Retinal pigment epithelial cell (primary cell): ENCODE results near the gene ZNF385C.

Source experiments
- DNase-seq: peaks from one replicate; pipeline ENCODE4 v3.0.0-alpha.2; 2010; ENCODE audit warnings: low read depth
- H3K4me3 ChIP-seq: 2 replicates; pipeline ENCODE4 v1.5.1; 2011; ENCODE audit warnings: mild to moderate bottlenecking, low read length, control low read depth, moderate library complexity
- TF ChIP-seq, protein P1 (sequence below): conservative IDR thresholded peaks from 2 replicates; pipeline ENCODE4 v1.5.1; 2011; ENCODE audit warnings: low read depth, low read length, control low read depth, inconsistent platforms

Gene ZNF385C

DNA sequence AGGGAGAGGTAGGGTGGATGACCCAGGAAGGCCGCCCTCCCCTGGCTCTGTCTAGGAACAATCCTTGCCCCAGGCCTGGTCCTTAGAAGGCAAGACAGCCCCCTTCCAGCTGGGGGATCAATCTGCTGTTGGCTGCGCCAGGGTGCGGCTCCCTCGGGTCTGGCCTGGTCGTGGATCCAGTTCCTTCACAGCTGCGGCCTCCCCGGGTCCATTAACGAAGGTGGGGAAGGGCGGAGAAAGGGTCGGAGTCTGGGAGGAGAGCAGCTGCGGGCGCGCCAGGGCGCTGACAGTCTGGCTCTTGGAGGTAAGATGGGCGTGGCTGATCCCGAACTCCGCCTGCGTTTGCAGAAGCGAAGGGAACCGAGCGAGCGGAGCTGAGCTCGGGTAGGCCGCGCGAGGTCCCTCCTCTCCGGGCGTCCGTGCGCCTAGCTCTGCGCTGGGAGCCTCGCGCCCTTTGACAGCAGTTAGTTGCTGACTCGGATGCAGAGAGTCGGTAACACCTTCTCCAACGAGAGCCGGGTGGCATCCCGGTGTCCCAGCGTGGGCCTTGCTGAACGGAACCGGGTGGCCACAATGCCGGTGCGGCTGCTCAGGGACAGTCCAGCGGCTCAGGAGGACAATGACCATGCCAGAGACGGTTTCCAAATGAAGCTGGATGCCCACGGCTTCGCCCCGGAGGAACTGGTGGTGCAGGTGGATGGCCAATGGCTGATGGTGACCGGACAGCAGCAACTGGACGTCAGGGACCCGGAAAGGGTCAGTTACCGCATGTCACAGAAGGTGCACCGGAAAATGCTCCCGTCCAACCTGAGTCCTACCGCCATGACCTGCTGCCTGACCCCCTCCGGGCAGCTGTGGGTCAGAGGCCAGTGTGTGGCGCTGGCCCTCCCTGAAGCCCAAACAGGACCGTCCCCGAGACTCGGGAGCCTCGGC, 24.4 kb upstream of the ZNF385C start, which contains the start of gene HSPB9:
Gene HSPB9, plus strand, starts transcription at position 434 of the 933 bp plus-strand sequence. Its CDS starts 47 bp downstream, at position 481.
- DNase-seq: no peak
- H3K4me3 ChIP-seq: no peak within 1 kb of the TSS
- TF ChIP-seq, protein P1, sequence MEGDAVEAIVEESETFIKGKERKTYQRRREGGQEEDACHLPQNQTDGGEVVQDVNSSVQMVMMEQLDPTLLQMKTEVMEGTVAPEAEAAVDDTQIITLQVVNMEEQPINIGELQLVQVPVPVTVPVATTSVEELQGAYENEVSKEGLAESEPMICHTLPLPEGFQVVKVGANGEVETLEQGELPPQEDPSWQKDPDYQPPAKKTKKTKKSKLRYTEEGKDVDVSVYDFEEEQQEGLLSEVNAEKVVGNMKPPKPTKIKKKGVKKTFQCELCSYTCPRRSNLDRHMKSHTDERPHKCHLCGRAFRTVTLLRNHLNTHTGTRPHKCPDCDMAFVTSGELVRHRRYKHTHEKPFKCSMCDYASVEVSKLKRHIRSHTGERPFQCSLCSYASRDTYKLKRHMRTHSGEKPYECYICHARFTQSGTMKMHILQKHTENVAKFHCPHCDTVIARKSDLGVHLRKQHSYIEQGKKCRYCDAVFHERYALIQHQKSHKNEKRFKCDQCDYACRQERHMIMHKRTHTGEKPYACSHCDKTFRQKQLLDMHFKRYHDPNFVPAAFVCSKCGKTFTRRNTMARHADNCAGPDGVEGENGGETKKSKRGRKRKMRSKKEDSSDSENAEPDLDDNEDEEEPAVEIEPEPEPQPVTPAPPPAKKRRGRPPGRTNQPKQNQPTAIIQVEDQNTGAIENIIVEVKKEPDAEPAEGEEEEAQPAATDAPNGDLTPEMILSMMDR: no peak

DNA sequence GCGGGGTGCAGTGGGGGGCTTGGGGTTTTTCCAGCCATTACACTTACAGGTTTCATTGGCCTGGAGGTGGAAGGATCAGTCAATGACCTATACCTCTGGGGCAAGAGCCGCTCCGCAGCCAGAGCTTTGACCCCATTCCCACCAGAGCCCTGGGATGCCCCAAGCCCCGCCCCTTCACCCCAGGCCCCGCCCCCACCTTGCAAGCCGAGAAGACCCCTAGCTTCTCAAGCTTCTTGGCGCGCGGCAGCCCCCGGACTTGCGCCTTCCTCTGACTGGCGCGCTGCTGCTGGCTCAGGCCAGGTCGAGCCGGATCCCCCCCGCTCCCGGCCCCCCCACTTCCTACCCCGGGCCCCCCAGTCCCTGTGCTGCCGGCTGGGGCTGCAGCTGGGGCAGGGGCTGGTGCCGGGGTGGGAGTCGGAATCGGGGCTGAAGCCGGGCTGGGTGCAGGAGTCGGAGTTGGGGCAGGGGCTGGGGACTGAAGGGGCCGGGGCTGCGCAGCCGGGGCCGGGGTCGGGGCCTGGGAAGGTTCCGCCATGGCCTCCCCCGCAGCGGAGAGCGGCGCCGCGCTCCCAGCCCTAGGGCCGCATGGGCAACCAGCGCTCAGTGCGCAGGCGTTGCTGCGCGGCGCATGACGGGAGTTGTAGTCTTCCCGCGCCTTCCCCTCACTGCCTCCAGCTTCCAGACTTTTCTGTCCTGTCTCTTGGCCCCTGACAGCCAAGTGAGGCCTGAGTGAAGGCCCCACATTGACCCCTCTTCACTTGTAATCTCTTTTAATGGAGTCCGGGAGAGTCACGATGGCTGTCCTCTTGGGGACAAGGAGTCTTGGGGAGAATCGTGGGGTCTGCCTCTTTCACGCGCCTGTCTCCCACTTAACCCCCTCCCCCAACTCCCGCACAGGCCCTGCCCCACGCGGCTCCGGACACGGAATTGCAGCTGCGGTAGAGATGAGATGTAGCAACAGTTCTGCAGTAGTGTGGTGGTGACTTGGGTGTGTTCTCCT, 22.8 kb upstream of the ZNF385C start, which contains the start of gene KAT2A:
Gene KAT2A, minus strand, starts transcription at position 598 of the 1,000 bp plus-strand sequence. Its CDS starts 63 bp downstream, at position 535.
- no peak for DNase-seq
- peak within 1 kb of the TSS; percentile 48 for H3K4me3 ChIP-seq

DNA sequence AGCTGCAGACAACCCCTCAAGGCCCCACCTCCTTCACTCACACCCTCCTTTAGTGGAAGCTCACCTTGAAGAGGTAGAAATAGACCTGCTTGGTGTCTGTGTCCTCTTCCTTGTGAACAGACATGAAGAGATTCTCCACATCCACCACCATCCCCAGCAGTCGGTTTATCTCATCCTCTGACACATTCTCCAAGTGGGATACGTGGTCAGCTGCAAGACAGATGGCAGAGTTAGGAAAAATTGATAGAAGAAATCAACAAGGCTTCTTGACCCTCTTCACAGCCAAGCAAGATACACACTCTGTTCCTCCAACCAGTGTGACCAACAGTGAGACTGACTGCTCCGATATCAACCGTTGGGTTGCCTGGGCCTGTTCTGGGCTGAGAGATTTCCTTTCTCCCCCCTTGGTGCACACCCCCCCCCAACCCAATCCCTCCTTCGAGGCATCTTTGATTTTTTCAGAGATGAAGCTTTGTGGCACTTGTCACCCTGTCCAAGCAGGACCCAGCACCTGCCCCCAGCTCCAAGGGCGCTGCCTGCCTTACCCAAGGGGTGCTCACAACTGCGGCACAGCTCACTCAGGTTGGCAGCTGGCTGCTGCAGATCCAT, 22.0 kb upstream of the ZNF385C start:
- peak overlapping the region; percentile 48 for H3K4me3 ChIP-seq
- no peak for DNase-seq

More for the DNA sequence above, 22.8 kb upstream of the ZNF385C start, which contains the start of gene KAT2A:
- TF ChIP-seq, protein P1: no peak

DNA sequence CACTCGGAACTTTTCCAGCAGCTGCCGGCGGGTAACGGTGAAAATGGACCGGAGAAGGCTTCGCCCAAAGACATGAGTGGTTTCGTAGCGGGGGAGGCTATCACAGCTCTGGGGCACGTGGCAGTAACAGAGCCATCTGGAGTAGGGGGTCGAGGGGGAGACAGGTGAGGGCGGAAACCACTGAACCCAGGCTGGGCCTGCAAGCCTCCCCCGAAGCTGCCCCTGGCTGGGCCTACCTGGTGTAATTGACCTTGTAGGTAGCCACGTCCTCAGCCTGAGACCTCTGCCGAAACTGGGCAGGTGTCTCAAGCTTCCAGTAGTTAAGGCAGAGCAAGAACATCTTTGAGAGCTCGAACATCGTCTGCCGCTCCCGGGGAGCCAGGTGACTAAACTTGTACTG, 21.0 kb upstream of the ZNF385C start:
- TF ChIP-seq, protein P1: no peak
- no peak overlapping the region for H3K4me3 ChIP-seq
- DNase-seq: no peak

More for the DNA sequence above, 22.0 kb upstream of the ZNF385C start:
- TF ChIP-seq, protein P1: no peak

DNA sequence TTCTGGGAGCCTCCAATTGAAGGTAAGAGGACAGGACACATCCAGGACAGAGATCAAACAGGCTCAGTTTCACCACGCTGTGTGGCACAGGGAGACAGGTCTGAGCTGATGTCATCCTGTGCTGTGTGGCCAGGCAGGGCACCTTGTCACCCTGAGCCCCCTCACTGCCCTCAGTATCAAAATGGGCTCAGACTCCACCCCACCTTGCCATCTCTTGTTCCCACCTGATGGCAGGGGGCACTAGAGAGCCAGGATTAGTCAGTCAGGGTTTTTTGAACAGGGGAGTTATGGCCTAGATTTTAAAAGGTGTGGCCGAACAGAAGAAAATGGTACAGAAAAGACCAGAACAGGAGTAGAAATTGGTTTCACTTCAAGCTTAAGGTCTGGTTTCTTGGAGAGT, 20.3 kb upstream of the ZNF385C start:
- no peak overlapping the region for H3K4me3 ChIP-seq
- TF ChIP-seq, protein P1: peak; percentile 69
- no peak for DNase-seq

DNA sequence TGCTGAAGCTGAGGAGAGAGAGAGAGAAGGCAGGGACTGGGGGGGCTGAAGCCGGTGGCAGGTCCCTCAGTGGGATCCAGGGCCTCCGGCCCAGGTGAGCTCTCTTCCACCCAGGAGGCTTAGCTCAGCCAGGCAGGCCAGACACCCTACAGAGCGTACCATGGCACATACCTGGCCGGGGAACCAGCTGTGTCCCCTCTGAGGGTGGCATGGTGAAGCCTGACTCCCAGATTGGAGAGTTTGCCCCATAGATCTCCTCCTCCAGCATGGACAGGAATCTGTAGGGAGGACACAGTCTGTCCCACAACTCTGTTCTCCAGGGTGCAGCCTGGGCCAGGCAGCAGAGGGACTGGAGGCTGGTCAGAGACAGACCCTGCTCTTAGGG, 19.8 kb upstream of the ZNF385C start:
- DNase-seq: no peak
- TF ChIP-seq, protein P1: no peak
- H3K4me3 ChIP-seq: no peak overlapping the region
